Left lung (tissue), 10 donors: ENCODE measurements around the gene ZNF81. TPM values are rescaled to one million over a fixed set of nuclear protein-coding genes. Genes with fewer than 3 reads are reported as not detected.

Experiments
- ATAC-seq: fragments of 200-7000 bp; cut with Tn5 transposase; one replicate; pipeline ENCODE4 v1.9.1; 2020; ENCODE audit warnings: moderate library complexity
- DNase-seq, 4 donors: peaks; one replicate each; pipeline ENCODE4 v3.0.0-alpha.2; 2013 to 2020
- H3K27ac ChIP-seq, 2 donors: fragments of 200-600 bp; sonication (generic) in 1 of 2; one replicate each; pipeline versions ENCODE4 v1.5.0 to v1.8.0; 2020 to 2021
- H3K27me3 ChIP-seq, 2 donors: fragments of 200-600 bp; sonication (generic) in 1 of 2; one replicate each; pipeline versions ENCODE4 v1.5.0 to v1.8.0; 2020 to 2021
- H3K36me3 ChIP-seq, 2 donors: fragments of 200-600 bp; sonication (generic) in 1 of 2; one replicate each; pipeline versions ENCODE4 v1.5.0 to v1.8.0; 2020 to 2021
- H3K4me1 ChIP-seq, 2 donors: fragments of 200-600 bp; one replicate each; pipeline ENCODE4 v1.8.0; 2021
- H3K4me3 ChIP-seq, 2 donors: fragments of 200-600 bp; sonication (generic) in 1 of 2; one replicate each; pipeline versions ENCODE4 v1.5.0 to v1.8.0; 2020 to 2021; ENCODE audit warnings: mild to moderate bottlenecking in 1 of 2
- H3K9me3 ChIP-seq, 2 donors: fragments of 200-600 bp; sonication (generic) in 1 of 2; one replicate each; pipeline versions ENCODE4 v1.5.0 to v1.8.0; 2020 to 2021
- intact Hi-C, 2 donors: fragments of 100-400 bp; cut with DNase I; formaldehyde crosslinking; loops; one replicate each; pipeline versions ENCODE4 v1.11.2 to v1.14.2; 2022
- polyA plus RNA-seq, 6 donors: library from polyadenylated mRNA; unstranded; fragments of 120-200 nt; gene quantifications; one replicate each; pipeline ENCODE4 v1.2.1, GENCODE V29; 2013; ENCODE audit not compliant: insufficient read length in 6 of 6
- total RNA-seq, 2 donors: library from RNA; stranded (reverse); fragmentation: NEBNext Ultra II Directional; extraction: Animal tissue kit (Norgen Biotek cat#: 25700); gene quantifications; one replicate each; pipeline ENCODE4 v1.2.1, GENCODE V29; 2021
- TF ChIP-seq, protein P1 (sequence below), 2 donors: fragments of 200-600 bp; sonication (generic) in 1 of 2; IDR thresholded peaks; one replicate each; pipeline versions ENCODE4 v1.5.0 to v1.8.0; 2021; ENCODE audit warnings: antibody characterized with exemption in 2 of 2
- donor health status: DM: no; HTN: yes; CAD: no.
- donor health status: DM: no; HTN: no; CAD: no.

ZNF81 gene
- total and polyA plus RNA-seq, 8 donors = 5.8 to 12.3 (median 7.3) TPM

DNA sequence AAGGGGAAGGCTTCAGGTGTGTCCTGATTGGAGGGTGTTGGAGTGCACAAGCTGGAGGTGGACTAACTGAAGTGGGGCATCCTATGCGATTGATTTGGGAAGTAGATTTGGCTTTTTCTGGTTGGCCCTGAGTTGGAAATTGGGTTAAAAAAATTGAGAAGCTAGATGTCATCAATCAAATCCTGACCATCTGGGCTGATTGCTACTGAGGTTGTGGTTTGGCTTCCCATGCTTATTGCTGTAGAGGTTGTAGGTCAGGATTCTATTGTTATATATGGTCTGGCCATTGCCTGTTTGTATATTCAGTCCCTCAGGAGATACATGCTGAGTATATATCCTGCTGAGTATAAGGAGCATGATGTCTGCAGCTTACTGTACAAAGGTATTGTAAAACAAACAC, 7.7 kb upstream of the ZNF81 start:
- no peaks in the 10 kb centered on the region for H3K27me3 ChIP-seq
- H3K4me1 ChIP-seq = no peaks in the 10 kb centered on the region
- no peak overlapping the region for H3K27ac ChIP-seq
- TF ChIP-seq, protein P1, sequence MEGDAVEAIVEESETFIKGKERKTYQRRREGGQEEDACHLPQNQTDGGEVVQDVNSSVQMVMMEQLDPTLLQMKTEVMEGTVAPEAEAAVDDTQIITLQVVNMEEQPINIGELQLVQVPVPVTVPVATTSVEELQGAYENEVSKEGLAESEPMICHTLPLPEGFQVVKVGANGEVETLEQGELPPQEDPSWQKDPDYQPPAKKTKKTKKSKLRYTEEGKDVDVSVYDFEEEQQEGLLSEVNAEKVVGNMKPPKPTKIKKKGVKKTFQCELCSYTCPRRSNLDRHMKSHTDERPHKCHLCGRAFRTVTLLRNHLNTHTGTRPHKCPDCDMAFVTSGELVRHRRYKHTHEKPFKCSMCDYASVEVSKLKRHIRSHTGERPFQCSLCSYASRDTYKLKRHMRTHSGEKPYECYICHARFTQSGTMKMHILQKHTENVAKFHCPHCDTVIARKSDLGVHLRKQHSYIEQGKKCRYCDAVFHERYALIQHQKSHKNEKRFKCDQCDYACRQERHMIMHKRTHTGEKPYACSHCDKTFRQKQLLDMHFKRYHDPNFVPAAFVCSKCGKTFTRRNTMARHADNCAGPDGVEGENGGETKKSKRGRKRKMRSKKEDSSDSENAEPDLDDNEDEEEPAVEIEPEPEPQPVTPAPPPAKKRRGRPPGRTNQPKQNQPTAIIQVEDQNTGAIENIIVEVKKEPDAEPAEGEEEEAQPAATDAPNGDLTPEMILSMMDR (IDR thresholded peaks at IDR 0.05) = no peak
- intact Hi-C loops = no loop called here
- H3K36me3 ChIP-seq = no peaks in the 10 kb centered on the region
- DNase-seq (no peak), ATAC-seq (no peak)
- no peaks in the 10 kb centered on the region for H3K9me3 ChIP-seq
- no peak overlapping the region for H3K4me3 ChIP-seq

DNA sequence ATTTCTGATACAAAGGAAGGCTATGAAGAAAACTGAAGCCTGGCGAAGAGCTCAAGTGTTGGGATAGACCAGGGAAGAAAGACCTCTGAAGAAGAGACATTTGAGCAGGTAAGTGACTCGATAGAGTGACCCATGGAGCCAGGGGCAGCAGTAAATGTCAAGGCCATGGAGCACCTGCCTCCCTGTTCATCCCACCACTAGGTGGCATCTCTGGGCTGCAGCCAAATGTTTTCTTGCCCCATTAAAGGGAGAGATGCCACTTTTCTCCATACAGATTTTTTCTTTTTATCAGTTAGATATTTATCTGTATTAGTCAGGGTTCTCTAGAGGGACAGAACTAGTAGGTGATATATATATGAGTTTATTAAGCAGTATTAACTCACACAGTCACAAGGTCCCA, 4.9 kb upstream of the ZNF81 start:
- no peaks in the 10 kb centered on the region for H3K36me3 ChIP-seq
- intact Hi-C loops = loop anchor here in 1 of 2 donors (10.0 kb wide), 1 partner anchor 193 kb away; no protein-coding TSS in a partner anchor
- no peaks in the 10 kb centered on the region for H3K4me1 ChIP-seq
- TF ChIP-seq, protein P1 (IDR thresholded peaks at IDR 0.05) = peak; percentile 47 to 70
- no peak overlapping the region for H3K4me3 ChIP-seq
- no peaks in the 10 kb centered on the region for H3K9me3 ChIP-seq
- H3K27me3 ChIP-seq = no peaks in the 10 kb centered on the region
- DNase-seq = peak in 2 of 4 donors; percentile 16 to 39
- no peak overlapping the region for H3K27ac ChIP-seq
- peak; percentile 22 for ATAC-seq

DNA sequence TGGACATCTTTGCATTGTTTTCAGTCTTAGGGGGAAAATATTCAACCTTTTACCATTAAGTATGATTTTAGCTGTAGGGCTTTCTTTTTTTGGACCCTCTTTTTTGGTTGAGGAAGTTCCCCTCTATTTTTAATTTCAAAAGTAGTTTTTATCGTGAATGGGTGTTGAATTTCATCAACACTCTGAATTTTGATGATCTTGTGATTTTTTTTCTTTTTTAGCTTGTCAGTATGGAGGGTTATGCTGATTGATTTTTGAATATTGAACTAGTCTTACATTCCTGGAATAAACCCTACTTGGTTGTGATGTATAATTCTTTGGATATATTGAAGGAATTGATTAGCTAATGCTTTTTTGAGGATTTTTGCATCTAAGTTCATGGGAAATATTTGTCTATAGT, 1.7 kb downstream of the ZNF81 start:
- no peak for DNase-seq
- intact Hi-C loops = loop anchor here in 1 of 2 donors (10.0 kb wide), 1 partner anchor 186 kb away; no protein-coding TSS in a partner anchor
- no peaks in the 10 kb centered on the region for H3K36me3 ChIP-seq

DNA sequence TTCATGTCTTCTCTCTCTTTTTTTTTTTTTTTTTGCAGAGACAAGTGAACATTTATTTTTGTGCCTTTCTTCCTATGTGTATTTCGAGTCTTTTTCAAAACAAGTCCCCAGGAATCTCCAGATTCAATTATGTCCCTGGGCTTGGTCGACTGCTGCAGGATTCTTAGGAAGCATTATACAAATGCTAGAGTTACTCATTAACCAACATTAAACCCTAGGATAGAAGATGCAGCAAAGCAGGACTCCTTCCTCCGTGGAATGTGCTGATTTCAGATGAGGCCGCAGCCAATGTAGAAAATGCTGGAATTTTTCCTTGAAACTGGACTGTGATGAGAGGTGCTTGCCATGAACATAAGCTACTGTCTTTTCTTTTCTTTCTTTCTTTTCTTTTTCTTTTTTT, 3.4 kb downstream of the ZNF81 start:
- Histone ChIP-seq H3K4me1 (peaks cover 4 to 10% of the 10 kb centered on the region in 2 donors), H3K27ac (no peak overlapping the region), H3K9me3 (no peaks in the 10 kb centered on the region), H3K36me3 (no peaks in the 10 kb centered on the region), H3K27me3 (no peaks in the 10 kb centered on the region), H3K4me3 (no peak overlapping the region)
- DNase-seq = no peak
- intact Hi-C loops = no loop called here
- ATAC-seq = no peak
- TF ChIP-seq, protein P1 (IDR thresholded peaks at IDR 0.05) = no peak

More for the DNA sequence above, 1.7 kb downstream of the ZNF81 start:
- Histone ChIP-seq H3K4me1 (peaks cover 4 to 10% of the 10 kb centered on the region in 2 donors), H3K27ac (no peak overlapping the region), H3K4me3 (no peak overlapping the region), H3K27me3 (no peaks in the 10 kb centered on the region), H3K9me3 (no peaks in the 10 kb centered on the region)
- TF ChIP-seq, protein P1 (IDR thresholded peaks at IDR 0.05) = no peak
- ATAC-seq = no peak

DNA sequence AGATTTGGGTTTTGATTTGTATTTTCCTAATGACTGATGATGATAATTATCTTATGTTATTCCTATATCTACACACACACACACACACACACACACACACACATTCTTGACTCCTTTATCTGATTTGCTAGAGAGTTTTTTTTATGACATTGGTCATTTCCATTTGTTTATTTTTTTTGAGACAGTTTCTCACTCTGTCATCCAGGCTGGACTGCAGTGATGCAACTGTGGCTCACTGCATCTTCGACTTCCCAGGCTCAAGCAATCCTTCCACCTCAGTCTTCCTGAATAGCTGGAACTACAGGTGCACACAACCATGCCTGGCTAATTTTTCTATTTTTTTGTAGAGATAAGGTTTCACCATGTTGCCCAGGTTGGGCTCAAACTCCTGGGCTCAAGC, 6.7 kb downstream of the ZNF81 start:
- DNase-seq (no peak), ATAC-seq (no peak)
- Histone ChIP-seq H3K27me3 (no peaks in the 10 kb centered on the region), H3K4me1 (peaks cover 0 to under 1% of the 10 kb centered on the region in 2 donors), H3K27ac (no peak overlapping the region), H3K9me3 (no peaks in the 10 kb centered on the region), H3K4me3 (no peak overlapping the region), H3K36me3 (peaks cover 0 to 19% of the 10 kb centered on the region in 2 donors)
- intact Hi-C loops = no loop called here
- TF ChIP-seq, protein P1 (IDR thresholded peaks at IDR 0.05) = no peak
